Activated CD4-positive, alpha-beta T cell treated with anti-CD3 and anti-CD28 coated beads, Interleukin-2, amount 10 ng/mL, durations not matched to agents 24 days and 14 days (primary cell): ENCODE results near the gene SNTB2. TPM values are rescaled to one million over a fixed set of nuclear protein-coding genes. Genes with fewer than 3 reads are reported as not detected.

Source experiments
- DNase-seq: peaks from one replicate; pipeline ENCODE4 v3.0.0; 2022
- H3K27ac Mint-ChIP-seq: one replicate; pipeline ENCODE4 v1.8.0; 2022; ENCODE audit warnings: mild to moderate bottlenecking, mixed read lengths
- H3K27me3 Mint-ChIP-seq: one replicate; pipeline ENCODE4 v1.8.0; 2022; ENCODE audit warnings: mixed read lengths
- H3K36me3 Mint-ChIP-seq: one replicate; pipeline ENCODE4 v1.8.0; 2022; ENCODE audit warnings: low read depth, mild to moderate bottlenecking, mixed read lengths
- H3K4me1 Mint-ChIP-seq: one replicate; pipeline ENCODE4 v1.8.0; 2021; ENCODE audit warnings: mixed read lengths
- H3K4me3 Mint-ChIP-seq: one replicate; pipeline ENCODE4 v1.8.0; 2022; ENCODE audit warnings: mild to moderate bottlenecking, moderate library complexity, mixed read lengths
- H3K9me3 Mint-ChIP-seq: one replicate; pipeline ENCODE4 v1.8.0; 2021; ENCODE audit warnings: mixed read lengths
- intact Hi-C: fragments of 100-400 bp; cut with micrococcal nuclease; formaldehyde crosslinking; loops from one replicate; pipeline ENCODE4 v1.15.1; 2023
- total RNA-seq: library from RNA; stranded (reverse); gene quantifications from 2 replicates; pipeline ENCODE4 v1.2.3, GENCODE V29; 2022

Gene SNTB2
- total RNA-seq, 1 donor from 2014 or later = 23.3 TPM

DNA sequence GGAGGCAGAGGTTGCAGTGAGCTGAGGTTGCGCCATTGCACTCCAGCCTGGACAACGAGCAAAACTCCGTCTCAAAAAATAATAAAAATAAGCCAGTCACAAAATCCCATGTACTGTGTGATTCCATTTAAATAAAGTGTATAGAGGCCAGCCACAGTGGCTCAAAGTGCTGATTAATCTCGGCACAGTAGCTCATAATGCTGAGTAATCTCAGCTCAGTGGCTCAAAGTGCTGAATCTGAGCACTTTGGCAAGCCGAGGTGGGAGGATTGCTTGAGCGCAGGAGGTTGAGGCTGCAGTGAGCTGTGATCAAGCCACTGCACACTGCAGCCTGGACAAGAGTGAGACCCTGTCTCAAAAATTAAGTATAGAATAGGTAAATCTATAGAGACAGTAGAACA, 159.7 kb downstream of the SNTB2 start:
- no peak for DNase-seq
- Mint-ChIP-seq H3K36me3 (peaks cover 51% of the 10 kb centered on the region), H3K27ac (peak overlapping the region; percentile 20), H3K4me1 (peaks cover 5% of the 10 kb centered on the region), H3K27me3 (no peaks in the 10 kb centered on the region), H3K4me3 (no peak overlapping the region), H3K9me3 (no peaks in the 10 kb centered on the region)
- intact Hi-C loops = no loop called here

DNA sequence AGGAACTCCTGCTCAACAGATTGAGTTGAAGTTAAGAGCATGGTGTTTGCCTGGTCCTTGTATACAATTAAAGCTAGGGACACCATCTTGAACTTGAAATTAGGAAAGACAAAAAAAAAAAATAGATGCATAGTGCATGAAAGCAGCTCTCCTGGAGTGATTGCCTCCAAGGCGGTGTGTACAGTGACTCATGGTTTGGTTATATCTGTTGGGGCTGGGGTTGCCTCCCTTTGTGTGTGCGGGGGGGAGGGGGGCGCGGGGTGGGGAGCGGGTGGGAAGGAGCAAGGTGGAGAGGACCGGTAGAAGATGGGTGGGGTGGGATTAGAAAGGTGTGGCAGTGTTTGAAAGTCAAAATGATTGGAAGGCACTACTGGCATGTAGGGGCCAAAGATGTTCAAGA, 161.3 kb downstream of the SNTB2 start:
- H3K36me3 Mint-ChIP-seq = peaks cover 46% of the 10 kb centered on the region
- no peak overlapping the region for H3K4me3 Mint-ChIP-seq
- intact Hi-C loops = no loop called here
- H3K4me1 Mint-ChIP-seq = no peaks in the 10 kb centered on the region
- no peak for DNase-seq
- H3K9me3 Mint-ChIP-seq = no peaks in the 10 kb centered on the region
- H3K27ac Mint-ChIP-seq = no peak overlapping the region
- H3K27me3 Mint-ChIP-seq = no peaks in the 10 kb centered on the region

DNA sequence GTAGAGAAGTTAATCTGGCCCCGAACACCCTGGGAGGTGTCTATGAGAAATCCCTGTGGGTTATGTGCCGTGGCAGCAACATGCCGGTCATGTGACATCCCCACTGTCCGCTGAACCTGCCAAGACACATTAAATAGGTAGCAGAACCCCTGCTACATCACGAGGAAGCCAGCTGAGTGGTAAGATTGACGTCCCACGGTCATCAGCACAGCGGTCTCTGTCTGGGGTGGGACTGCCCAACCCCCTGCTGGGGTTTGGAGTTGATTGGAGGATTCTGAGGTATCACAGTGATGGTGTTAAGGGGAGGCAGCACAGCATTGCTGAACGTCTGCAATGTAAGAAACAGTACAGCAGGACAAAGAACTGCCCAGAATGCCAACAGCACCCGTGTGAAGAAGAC, 162.6 kb downstream of the SNTB2 start:
- Mint-ChIP-seq H3K4me1 (no peaks in the 10 kb centered on the region), H3K4me3 (no peak overlapping the region), H3K27ac (no peak overlapping the region), H3K27me3 (no peaks in the 10 kb centered on the region), H3K36me3 (peaks cover 38% of the 10 kb centered on the region), H3K9me3 (no peaks in the 10 kb centered on the region)
- intact Hi-C loops = no loop called here
- no peak for DNase-seq

DNA sequence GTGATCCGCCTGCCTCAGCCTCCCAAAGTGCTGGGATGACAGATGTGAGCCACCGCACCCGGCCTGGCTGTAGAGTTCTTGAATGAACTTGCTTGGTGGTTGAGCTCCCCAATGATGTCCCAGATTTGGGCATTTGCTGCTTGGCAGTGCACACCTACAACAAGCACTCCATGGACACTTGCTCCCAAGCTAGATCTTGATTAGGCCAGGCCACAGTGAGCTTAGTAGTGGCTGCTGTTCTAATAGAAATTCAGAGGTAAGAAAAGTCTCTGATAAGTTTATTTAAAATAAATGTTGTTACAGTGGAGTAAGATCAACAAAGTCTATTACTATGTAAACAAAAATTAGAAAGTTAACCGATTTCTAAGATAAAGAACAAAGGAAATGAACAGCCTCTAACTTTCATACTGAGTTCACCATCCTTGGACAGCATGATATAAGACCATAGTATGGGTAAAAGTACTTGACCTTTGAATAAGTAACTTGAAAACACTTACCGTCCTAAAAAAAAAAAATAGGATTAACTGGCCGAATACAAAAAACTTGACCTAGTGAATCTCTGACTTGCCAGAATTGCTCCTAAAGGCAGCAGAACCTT, 163.7 kb downstream of the SNTB2 start:
- Mint-ChIP-seq H3K4me1 (peaks cover 2% of the 10 kb centered on the region), H3K27ac (no peak overlapping the region), H3K9me3 (no peaks in the 10 kb centered on the region), H3K27me3 (no peaks in the 10 kb centered on the region), H3K36me3 (peaks cover 38% of the 10 kb centered on the region), H3K4me3 (no peak overlapping the region)
- intact Hi-C loops = no loop called here
- DNase-seq = no peak

DNA sequence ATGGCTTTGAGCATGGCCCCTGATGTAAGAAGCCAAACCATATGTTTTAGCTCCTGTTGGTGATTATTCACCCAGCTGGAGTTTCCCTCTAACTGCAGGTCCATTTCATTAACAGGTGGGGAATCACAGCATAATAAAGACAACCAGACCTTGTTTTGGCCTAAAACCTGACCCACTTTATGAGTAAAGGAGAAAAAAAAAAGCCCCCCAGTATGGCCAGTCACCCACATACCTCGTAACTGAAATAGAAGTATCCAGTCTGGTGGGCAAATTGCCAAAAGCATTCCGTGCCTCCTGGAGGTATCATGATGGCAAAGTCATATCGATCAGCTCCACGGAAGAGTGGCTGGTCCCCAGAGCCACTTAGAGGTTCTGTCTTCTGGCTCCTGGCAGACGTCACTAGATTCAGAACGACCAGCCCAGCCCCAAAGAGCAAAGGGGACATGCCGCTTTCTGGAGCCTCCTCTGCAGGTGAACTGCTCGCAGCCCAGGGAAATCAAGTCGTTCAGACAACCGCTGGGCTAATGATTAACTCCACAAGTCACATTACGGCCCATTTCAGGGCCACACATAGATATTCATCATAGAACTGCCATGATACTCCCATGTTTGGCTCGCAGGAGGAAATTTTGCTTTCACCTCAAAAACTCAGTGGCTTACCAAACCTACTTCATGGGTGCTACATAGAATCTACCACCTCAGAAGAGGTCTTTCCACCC, 164.5 kb downstream of the SNTB2 start, which contains the start of gene TMED6:
Gene TMED6, minus strand, starts transcription at position 478 of the 719 bp plus-strand sequence. Its CDS starts 33 bp downstream, at position 445.
- H3K27me3 Mint-ChIP-seq = no peaks in the 10 kb centered on the region
- H3K4me1 Mint-ChIP-seq = peaks cover 2% of the 10 kb centered on the region
- intact Hi-C loops = no loop called here
- no peaks in the 10 kb centered on the region for H3K9me3 Mint-ChIP-seq
- H3K27ac Mint-ChIP-seq = no peak within 1 kb of the TSS
- no peak within 1 kb of the TSS for H3K4me3 Mint-ChIP-seq
- DNase-seq = no peak
- H3K36me3 Mint-ChIP-seq = peaks cover 42% of the 10 kb centered on the region

Other genes with a start within 250 kb of the SNTB2 start
- gene HAS3, start 81.5 kb upstream of the SNTB2 start, total RNA-seq = 0.56 and 0.64 TPM in 2 replicates
- gene CHTF8, start 54.6 kb upstream of the SNTB2 start, total RNA-seq = 124 and 138 TPM in 2 replicates
- 126 and 131 TPM in 2 replicates for gene UTP4, start 54.5 kb upstream of the SNTB2 start, total RNA-seq
- 37.7 and 39.7 TPM in 2 replicates for gene VPS4A, start 124.2 kb downstream of the SNTB2 start, total RNA-seq
- gene PDF, start 143.4 kb downstream of the SNTB2 start, total RNA-seq = 18.2 and 21.9 TPM in 2 replicates
- gene COG8, start 152.4 kb downstream of the SNTB2 start, total RNA-seq = 44.1 and 44.6 TPM in 2 replicates
- gene NIP7, start 152.6 kb downstream of the SNTB2 start, total RNA-seq = 81.2 and 84.8 TPM in 2 replicates
- gene TMED6, start 164.6 kb downstream of the SNTB2 start, total RNA-seq = 1.6 and 1.7 TPM in 2 replicates
- 58.3 and 71.1 TPM in 2 replicates for gene TERF2, start 198.8 kb downstream of the SNTB2 start, total RNA-seq
- 154 and 166 TPM in 2 replicates for gene CYB5B, start 237.5 kb downstream of the SNTB2 start, total RNA-seq